Stimulated activated naive CD4-positive, alpha-beta T cell (primary cell): ENCODE results near the gene PNMA6A.
A peak's percentile ranks its signal among the peaks of the same experiment; 100 is the strongest.
"Not testable (repeated sequence)": the region's sequence is repeated elsewhere in the genome, so short reads cannot be mapped to it uniquely, and the experiment has no call there.

Experiments
- DNase-seq, 6 experiments: peaks; one replicate each; lab custom pipeline; 2025; lab: John Stamatoyannopoulos, UW

The PNMA6A gene

DNA sequence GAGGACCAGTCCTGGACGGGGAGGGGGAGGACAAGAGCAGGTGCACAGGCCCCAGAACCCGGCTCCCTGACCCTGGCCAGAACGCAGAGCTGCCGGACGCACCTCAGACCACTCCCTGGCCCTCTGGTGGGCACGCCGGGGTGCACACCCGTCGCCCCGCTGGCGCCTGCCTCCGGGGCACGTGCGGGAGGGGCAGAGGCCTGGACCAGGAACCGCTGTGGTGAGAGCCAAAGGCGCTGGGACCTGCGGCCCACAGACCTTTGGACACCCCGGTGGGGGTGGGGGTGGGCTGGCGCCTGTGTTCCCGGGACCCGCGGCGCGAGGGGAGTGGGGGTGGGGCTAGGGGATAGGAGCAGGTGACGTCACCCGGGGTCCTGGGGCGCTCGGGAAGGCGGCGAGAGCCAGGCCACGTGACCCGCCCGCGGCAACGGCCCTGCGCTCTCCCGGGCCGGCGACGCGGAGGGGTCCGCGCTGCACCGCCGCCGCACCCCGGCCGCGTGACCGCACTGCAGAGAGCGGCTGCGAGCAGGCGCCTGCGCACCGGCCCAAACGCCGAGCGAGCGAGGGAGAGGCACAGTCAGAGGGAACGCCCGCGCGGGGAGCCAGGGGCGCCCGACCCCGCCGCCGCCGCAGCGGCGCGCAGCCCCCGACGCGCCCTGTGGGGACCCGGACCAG, at the start of gene PNMA6A:
PNMA6A (plus strand) TSS at position 546 of the 675 bp plus-strand sequence. CDS start 609 bp downstream, outside the sequence.
- DNase-seq = not testable (repeated sequence)

DNA sequence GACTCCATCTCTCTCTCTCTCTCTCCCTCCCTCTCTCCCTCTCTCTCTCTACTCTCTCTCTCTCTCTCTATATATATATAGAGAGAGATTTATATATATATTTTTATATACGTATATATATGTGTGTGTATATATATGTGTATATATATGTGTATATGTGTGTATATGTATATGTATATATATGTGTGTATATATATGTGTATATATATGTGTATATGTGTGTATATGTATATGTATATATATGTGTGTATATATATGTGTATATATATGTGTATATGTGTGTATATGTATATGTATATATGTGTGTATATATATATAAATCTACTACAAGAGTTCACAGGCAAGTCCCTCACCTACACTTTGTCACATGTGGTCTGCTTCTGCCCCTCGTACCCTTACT, 45.8 kb upstream of the PNMA6A start:
- DNase-seq = not testable (repeated sequence)

DNA sequence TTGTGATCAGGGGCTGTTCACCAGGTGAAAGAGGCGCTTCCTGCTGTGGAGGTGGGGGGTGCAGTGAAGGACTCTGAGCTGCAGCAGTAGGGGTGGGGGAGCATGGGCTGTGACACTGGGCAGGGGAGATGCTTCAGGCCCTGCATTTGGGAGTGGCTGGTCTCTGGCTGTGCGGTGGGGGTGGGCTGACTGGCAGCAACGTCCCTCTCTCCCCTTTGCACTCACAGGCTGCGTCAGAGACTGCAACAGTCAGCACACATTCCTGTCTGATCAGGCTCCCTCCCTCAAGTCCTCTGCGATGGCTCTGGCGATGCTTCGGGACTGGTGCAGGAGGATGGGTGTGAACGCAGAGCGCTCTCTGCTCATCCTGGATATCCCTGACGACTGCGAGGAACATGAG, 43.8 kb upstream of the PNMA6A start:
- DNase-seq = peak in 1 of 6 experiments; percentile 15

DNA sequence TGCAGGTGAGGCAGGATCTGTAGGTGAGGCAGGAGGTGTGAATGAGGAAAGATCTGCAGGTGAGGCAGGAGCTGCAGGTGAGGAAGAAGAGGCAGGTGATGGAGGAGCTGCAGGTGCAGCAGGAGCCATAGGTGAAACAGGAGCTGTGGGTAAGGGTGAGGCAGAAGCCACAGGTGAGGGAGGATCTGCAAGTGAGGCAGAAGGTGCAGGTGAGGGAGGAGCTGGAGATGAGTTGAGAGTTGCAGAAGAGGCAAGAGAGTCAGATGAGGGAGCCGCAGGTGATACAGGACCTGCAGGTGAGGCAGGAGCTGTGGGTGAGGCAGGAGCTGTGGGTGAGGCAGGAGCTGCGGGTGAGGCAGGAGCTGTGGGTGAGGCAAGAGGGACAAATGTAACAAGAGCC, 43.1 kb upstream of the PNMA6A start:
- DNase-seq = no peak

DNA sequence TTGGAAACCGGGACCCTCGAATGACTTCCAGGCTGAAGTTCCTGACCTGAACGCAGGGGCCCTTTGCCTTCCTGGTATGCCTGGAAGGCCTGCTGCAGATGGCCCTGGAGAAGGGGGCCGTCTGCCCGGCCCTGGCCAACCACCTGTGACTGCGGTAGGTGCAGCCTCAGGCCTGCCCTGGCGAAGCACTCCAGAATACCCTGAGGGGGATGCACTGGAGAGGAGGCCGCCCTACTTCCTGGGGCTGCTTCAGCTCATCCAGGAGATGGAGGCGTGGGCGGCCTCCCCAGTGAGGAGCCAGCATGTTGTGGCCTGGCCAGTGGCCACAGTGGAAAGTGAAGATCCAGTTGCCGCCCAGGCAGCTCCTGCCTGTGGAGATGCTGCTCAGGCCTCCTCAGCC, 42.4 kb upstream of the PNMA6A start:
- DNase-seq = no peak

DNA sequence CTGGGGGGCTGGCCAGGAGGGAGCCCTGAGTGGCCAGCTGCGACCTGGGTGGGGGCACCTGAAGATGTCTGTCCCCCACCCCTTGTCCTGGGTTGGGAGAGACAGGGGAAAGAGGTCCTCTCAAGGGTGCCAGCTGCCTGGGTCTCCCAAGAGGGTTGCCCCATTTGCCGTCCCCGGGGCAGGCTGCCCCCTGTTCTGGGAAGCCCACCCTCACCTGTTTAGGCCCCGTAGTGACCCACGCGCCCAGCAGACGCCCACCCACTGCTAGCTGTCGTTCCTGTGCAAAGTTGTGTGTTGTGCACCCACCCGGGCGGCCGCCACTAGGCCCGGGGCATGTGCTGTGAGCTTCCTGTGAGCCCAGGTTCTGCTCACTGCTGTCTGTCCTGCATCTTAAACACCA, 41.5 kb upstream of the PNMA6A start:
- no peak for DNase-seq

DNA sequence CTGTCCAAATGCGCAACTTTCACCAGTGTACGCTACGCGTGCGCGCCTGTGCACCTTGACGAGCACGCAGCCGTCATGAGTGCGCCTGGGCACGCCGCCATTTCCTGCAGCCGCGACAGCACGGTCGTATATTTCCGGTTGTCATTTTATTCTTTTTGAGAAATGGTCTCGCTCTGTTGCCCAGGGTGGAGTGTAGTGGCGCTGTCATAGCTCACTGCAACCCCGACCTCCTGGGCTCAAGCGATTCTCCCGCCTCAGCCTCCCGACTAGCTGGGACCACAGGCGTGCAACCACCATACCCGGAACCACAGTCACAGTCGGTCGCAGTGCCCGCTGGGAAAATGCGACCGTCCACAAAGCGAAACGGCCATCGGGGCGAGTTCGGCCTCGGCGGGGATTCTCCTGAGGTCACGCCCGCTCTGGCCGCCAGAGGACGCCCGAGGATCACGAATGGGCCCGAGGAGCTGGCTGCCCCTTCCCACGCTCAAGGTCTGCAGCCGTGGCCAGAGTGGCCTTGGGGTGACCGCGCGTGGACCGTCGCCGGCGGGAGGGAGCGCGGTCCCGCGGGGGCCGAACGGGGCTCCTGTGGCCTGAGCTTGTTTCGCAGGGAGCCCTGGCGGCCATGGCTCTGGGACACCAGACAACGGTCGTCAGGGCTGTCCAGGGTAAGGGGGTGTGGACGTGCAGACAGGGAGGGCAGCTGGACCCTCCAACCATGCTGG, 39.7 kb upstream of the PNMA6A start:
- DNase-seq = peak; percentile 15 to 76 (median 50)

DNA sequence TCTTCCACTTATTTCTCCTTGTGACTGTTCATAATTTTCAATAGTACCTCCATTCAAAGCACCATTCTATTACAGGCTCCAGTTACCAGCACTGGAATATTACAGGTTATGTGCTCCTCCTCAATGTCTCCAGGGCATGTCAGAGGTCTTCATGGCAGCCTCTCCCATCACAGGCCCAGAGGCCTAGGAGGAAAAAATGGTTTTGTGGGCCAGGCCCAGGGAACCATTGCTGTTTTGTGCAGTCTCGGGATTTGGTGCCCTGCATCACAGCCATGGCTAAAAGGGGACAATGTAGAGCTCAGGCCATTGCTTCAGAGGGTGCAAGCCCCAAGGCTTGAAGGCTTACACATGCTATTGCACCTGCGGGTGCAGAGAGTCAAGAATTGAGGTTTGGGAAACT, 23.2 kb upstream of the PNMA6A start:
- no peak for DNase-seq

DNA sequence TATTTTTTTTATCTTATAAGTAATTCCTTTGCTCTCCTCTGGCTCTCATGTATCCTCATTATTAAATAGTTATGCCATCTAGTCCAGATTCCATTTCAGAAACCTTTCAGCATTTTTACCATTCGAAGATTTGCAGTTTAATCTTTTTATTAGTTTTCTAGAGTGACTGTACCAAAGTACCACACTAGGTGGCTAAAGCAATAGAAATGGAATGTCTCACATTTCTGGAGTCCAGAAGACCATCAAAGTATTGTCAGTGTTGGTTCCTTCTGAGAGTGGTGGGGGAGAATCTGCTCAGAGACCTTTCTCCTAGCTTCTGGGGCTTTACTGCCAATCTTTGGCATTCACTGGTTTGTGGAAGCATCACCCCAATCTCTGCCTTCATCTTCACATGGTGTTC, 19.7 kb upstream of the PNMA6A start:
- no peak for DNase-seq

DNA sequence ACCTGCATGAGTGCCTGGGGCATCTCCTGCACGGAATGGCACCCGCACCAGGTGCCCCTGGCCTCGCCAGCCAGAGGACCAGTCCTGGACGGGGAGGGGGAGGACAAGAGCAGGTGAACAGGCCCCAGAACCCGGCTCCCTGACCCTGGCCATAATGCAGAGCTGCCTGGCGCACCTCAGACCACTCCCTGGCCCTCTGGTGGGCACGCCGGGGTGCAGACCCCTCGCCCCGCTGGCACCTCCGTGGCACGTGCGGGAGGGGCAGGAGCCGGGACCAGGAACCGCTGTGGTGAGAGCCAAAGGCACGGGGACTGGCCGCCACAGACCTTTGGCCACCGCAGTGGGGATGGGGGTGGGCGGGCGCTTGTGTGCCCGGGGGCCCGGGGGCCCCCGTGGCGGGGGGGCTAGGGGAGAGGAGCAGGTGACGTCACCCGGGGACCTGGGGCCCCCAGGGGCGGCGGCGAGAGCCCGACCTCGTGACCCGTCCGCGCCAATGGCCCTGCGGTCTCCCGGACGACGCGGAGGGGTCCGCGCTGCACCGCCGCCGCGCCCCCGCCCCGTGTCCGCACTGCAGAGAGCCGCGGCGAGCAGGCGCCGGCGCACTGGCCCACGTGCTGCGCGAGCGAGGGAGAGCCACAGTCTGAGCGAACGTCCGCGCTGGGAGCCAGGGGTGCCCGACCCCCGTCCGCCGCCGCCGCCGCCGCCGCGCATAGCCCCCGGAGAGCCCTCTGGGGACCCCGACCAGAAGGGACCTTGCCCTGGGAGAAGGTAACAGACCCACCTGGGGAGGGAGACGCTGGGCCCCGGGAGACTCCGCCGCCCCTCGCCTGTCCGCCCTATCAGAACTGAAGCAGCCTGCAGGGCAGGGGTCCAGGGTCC, 16.1 kb upstream of the PNMA6A start, which contains the start of gene PNMA3:
PNMA3 (plus strand) TSS at position 600 of the 879 bp plus-strand sequence. CDS start 586 bp downstream, outside the sequence.
- no peak for DNase-seq

DNA sequence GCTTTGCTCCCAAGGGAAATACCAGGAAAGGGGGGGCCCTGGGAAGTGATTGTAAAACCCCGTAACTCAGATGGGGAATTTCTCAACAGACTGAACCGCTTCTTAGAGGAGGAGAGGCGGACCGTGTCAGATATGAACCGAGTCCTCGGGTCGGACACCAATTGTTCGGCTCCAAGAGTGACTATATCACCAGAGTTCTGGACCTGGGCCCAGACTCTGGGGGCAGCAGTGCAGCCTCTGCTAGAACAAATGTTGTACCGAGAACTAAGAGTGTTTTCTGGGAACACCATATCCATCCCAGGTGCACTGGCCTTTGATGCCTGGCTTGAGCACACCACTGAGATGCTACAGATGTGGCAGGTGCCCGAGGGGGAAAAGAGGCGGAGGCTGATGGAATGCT, 15.0 kb upstream of the PNMA6A start:
- no peak for DNase-seq

DNA sequence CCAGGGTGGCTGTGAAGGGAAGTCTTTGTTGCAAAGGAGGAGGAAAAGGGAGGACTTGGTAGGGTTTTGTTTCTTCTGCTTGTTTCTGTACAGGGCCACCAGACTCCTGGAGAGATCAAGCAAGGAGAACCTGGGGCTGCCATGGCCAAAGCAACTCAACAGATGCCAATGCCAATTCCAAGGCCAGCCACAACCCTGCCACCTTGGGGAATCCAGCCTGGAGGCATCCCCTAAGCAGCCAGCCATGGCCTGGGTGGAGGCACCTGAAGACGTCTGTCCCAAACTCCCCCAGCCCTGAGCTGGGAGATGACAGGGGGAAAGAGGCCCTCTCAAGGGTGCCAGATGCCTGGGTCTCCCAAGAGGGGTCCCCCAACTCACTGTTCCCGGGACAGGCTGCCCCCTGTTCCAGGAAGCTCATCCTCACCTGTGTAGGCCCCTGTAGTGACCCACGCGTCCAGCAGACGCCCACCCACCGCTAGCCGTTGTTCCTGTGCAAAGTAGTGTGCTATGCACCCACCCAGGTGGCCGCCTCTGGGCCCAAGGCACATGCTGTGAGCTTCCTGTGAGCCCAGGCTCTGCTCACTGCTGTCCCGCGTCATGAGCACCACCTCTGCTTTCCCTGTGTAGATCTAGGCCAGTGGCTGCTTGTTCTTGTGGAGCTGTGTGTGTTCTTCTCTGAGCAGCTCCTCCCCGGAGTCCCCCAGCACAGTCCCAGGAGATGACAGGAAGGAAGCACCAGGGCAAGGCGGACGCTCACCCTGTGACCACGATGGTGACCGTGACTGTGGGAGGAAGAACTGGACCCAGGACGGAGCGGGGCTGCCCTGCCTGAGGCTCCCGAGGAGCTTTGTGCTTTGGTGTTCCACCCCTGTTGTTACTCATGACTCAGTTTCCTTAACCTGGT, 12.8 kb upstream of the PNMA6A start:
- no peak for DNase-seq

DNA sequence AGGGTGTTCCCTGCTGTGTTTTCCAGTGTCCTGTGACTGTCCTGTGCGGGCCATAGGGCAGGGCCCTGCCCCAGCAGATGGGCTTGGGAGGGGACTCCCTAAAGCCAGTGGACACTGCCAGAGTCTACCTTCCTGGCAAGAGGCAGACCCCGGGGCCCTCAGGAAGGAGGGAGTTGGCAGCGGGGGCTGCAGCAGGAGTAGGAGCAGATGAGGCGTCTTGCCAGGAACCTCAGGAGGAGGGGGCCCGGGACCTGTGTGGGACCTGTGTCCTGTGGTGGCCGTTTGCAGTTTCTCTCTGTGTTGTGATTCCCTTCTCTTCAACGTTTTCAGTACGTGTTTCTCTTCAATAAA, 12.2 kb upstream of the PNMA6A start:
- no peak for DNase-seq

DNA sequence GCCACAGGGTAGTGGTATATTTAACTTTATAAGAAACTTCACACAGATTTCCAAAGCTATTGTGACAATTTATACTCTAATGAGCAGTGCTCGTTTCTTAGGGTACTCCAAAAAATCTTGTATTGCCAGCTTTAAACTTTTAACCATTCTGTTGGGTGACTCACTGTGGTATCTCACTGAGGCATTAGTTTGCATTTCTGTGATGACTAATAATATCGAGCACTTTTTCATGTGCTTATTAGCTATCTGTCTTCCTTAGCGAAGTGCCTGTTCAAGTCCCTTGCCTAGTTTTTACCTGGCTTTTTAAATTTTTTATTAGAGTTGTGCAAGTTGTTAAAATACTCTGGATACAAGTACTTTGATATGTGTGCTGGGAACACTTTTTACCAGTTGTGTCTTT, 10.5 kb upstream of the PNMA6A start:
- DNase-seq = no peak

DNA sequence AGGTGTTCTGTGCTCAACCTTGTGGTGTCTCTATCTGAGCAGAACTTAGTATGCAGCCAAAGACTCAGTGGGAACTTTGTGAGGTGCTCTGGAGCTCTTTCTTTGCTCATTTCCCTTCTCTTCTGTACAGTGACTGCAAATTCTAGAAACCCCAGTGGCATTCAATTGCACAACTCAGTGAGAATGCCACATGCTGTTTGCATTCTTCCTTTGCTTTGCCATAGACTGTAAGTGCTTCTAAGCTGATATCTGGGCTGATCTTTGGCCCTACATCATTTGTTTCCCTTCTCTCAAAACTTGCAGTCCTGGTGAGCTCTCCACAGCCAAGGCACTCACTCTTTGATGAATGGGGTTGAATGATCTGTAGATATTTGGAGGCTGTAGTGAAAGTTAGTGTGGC, 8.9 kb upstream of the PNMA6A start:
- no peak for DNase-seq

DNA sequence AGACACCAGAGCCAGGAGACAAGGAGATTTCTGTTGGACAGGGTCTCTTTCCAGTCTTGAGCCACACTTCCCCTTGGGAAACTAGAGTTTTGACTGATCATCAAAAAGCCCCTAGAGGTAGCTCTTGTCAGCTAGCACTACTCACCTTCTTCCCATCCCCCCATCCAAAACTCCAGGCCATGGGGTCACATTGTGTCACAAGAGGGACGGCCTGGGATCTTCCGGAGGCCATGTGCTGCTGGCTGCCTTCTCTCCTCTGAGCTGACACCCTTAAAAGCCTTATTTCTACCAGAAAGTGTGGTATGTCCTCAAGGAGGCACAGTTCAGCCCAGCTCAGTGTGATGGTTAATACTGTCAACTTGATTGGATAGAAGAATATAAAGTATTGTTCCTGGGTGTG, 8.2 kb upstream of the PNMA6A start:
- DNase-seq = no peak

DNA sequence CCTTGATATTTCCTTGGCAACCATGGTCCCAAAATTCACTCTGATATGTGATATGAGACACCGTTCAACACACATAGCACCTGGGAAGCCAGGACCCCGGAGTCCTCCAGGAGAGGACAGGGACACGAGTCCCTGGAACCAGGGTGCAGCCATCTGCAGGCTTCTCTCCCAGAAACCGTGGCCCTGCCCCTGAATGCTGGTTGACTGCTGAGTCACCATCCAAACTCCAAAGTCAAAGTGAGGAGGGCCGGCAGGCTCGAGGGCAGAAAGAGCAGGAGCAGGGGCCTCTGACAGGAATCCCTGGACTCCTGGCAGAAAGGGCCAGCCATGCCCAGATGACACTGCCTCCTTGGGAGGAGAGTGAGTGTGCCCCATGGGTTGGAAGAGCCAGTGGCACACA, 6.9 kb upstream of the PNMA6A start:
- no peak for DNase-seq

DNA sequence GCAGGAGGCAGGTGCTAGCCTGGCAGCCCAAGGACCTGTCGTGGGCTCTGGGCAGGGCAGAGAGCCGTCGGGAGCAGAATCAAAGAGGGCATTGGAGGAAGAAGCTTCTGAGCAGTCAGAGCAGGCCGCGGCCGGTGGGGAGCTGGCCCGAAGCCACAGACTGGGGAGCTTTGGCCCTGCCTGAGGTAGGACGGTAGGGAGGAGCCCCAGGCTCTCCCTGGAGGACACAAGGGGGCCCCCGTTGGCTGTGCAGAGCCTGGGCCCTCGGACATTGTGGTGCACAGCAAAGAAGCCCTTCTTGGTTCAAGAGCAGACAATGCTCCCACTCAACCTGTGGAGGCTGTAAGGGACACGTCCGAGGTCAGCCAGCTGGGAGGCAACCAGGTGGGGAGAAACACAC, 5.9 kb upstream of the PNMA6A start:
- DNase-seq = not testable (repeated sequence)

DNA sequence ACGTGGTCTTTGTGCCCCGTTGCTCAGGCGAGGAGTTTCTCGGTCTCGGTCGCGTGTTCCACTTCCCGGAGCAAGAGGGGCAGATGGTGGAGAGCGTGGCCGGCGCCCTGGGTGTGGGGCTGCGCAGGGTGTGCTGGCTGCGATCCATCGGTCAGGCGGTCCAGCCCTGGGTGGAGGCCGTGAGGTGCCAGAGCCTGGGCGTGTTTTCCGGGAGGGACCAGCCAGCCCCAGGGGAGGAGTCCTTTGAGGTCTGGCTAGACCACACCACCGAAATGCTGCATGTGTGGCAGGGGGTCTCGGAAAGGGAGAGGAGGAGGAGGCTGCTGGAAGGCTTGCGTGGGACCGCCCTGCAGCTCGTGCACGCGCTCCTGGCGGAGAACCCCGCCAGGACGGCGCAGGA, 1.1 kb downstream of the PNMA6A start:
- DNase-seq = not testable (repeated sequence)

DNA sequence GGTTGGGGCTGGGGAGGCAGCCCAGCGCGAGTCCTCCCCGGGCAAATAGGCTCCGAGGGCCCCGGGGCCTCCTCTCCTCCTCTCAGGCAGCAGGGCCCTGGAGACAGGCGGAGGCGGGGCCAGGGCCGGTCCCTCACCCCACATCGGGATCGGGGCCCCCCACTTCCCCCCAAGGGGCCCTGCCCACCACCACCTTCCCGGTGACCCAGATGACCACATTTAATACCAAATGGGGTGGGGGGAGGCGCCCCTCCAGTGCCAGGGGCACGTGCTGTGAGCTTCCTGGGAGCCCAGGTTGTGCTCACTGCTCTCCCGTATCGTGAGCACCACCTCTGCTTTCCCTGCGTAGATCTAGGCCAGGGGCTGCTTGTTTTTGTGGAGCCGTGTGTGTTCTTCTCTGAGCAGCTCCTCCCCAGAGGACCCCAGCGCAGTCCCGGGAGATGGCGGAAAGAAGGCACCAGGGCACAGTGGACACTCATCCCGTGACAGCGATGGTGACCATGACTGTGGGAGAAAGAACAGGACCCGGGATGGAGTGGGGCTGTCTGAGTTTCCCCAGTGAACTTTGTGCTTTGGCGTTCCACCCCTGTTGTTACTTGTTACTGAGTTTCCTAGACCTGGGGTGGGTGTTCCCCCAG, 2.1 kb downstream of the PNMA6A start:
- DNase-seq = no peak

DNA sequence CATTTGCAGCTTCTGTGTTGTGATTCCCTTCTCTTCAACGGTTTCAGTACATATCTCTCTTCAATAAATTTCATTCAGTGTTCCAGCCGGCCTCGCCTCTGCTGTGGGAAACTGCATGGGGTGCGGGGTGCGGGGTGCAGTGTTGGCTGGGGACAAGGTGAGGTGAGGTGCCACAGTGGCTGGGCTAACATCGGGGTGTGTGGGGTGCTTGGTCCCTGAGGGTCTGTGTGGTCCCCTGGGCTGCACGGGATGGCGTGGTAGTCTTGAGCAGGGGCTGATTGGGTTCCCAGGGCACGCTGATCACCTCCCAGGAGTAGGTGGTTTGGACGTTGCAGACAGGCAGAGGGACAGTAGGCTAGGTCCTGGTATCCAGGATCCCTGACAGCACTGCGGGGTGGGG, 2.7 kb downstream of the PNMA6A start:
- no peak for DNase-seq
